NCI-H187 (cell line): ENCODE measurements around the gene SLCO4A1.

Experiments
- DNase-seq, 2 experiments: peaks; one replicate each; lab custom pipeline; 2025; lab: John Stamatoyannopoulos, UW

Gene SLCO4A1

DNA sequence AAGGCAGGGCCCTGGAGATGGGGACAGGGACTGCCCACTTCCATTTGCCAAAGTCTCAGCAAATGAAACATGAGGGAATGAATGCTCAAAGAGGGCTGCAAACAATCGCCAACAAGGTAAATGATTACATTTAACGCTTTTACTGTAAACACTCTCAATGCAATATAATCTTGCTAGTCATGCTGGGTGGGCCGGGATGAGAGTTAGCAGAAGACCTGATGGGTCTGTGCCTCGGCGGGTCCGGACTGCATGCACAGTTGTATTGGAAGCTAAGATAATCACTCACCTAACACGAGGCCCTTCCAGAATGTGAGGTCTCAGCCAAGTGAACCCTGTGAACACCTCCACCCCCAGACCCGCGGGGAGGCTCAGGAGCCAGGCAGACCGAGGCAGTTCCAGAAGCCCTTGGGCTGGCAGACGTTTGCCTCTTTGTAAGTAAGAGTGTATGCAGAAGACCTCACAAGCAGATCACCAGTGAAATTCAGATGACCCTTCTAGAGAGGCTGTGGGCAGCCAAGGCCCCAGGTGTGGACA lies 4.7 kb upstream of the SLCO4A1 start:
- no peak for DNase-seq

DNA sequence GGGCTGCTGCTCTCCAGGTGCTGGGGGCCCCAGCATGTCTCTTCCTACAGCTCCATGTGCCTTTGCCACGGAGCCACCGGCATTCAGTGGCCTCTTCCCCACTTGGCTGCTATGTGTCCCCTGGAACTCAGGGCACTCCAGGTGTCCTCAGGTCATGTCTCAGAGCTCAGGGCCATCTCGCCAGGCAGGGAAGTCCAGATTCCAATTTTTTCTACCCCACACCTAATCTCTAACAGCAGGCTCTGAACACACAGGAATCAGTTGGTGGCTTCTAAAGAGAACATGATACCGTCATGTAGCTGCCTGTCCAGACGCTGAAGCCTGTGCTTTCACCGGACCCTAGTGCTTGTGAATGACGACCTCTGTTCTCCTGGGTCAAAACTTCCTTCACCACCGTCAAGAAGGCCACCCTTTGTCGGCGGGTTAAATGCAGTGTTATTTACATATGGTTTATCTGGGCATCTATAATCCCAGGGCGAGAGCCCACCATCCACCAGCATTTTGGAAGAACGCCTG lies 4.2 kb upstream of the SLCO4A1 start:
- no peak for DNase-seq

GRCh38 chr20:62638679-62639406 lies 3.5 kb upstream of the SLCO4A1 start:
- DNase-seq: no peak

DNA sequence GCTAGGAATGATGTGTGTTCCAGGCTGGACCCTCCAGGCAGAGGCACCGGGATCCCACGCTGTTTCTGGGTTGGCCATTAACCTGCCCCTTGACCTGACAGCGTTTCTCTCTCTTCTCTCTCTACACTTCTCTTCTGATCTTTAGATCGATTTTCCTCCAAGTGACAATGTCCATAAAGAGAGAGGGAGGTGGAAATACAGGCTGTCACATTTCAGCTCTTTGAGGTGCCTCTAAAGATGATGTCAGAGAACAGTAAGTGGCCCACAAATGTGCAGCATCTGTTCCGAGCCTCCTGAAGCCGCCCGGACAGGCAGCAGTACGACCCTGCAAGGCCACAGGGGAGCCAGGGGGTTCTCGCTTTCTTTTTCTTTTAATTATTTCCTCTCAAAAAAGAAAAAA lies 2.5 kb upstream of the SLCO4A1 start:
- DNase-seq: no peak

DNA sequence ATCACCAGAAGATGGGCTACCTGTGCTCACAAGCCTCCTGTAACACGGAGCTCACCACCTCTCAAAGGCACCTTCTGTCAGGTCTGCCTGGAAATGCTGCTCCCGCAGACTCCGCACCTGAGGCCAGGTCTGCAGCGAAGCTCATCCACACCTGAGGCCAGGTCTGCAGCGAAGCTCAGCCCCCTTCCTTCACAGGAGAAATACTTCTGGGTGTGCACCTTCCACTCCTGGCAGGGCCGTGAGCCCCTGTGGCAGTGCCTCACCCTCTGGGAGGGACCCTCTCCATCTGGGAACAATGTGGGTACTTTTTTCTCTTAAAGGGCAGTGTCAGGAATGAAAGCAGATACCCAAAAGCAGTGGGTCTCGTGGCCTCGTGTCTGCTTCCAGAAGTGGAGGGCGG lies 1.4 kb upstream of the SLCO4A1 start:
- no peak for DNase-seq

GRCh38 chr20:62641321-62642050 lies 817 bp upstream of the SLCO4A1 start:
- no peak for DNase-seq

DNA sequence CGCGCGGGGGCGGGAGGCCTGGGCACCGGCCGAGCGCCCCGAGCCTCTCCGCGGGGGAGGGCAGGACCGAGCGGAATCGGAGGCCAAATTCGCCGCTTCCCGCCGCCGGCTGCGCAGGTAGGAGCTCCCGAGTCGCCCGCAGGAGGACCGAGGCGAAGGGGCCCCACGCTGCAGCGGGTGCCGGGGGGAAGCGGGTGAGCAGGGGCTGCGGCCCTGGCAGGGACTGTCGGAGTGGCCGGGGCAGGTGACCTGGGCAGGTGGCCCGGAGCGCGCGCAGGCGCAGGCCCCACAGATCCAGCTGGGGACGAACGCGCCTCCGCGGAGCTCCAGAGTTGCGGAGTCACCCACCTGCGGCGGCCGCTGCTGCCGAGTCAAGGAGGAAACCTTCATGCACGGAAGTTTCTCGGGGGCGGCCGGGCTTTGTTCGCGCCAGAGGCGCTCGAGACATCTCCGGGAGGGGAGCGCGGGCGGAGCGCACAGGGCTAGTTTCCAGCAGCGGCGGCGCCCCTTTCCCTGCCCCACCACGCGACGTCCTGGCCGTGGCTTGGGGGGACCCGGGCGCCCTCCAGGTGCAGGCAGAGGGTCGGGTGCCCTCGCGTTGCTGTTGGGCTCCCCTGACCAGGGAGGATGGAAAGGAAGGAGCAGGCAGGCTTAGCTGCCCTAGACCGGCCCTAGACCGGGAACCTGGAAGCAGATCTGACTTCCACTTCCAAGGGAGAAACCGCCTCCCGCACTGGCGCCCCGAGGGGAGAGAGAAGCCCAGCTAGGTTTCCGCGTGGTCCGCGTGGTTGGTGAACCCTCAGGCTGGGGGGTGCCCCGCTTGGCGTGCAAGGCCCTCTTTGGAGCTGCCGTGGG lies 590 bp downstream of the SLCO4A1 start:
- DNase-seq: no peak

DNA sequence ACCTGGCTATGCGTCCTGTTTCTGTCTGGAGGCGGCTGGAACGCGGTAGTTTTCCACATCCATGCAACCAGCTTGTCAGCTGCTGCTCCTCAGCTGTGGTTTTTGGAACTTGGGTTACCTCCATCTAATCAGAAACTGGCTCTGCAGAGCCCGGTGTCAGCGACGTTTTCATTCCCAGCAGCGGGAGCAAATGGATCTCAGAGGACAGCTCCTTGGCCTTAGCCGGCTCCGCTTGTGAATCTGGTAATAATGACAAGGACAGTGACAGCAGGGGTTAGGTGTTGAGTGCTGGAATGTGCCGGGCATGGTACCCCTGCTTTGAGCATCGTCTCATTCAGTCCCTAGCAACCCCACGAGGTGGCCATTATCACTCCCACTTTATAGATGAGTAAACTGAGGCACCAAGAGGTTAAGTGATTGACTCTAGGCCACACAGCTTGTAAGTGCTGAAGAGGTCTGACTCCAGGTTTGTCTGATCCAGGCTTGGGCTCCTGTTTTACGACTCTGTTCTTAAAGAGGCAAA lies 1.3 kb downstream of the SLCO4A1 start:
- DNase-seq: no peak

DNA sequence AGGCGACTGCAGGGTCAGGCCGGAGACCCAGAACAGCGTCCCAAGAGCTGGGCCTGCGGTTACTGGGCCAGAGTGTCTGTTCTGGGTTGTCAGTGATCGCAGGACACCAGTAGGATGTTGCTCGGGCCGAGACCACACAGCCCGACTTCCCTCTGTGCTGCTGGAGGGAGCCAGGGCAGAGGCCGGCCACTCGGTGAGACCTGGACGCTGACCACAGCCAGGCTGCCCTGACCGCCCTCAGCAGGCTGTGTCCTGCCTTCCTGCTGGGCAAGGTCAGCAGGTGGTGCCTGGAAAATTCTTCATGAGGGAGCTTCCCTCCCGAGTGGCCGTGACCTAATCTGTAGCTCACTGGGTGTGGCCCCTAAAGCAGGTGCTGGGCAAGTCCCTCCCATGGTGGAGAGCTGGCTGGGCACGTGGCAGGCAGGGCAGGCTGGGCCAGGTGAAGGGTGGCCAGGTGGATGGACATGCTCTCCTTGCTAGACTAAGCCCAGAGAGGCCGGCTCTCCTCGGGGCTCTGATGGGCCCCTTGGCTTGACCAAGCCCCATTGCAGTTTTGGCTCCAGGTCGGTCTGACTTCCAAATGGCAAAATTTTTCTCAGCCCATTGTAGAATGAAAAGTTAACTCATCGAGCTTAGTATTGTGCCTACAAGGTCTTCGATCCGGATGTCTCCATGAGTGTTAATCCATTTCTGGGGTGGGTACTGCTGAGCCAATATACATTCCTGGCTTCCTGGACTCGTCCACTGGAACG lies 1.9 kb downstream of the SLCO4A1 start:
- no peak for DNase-seq

DNA sequence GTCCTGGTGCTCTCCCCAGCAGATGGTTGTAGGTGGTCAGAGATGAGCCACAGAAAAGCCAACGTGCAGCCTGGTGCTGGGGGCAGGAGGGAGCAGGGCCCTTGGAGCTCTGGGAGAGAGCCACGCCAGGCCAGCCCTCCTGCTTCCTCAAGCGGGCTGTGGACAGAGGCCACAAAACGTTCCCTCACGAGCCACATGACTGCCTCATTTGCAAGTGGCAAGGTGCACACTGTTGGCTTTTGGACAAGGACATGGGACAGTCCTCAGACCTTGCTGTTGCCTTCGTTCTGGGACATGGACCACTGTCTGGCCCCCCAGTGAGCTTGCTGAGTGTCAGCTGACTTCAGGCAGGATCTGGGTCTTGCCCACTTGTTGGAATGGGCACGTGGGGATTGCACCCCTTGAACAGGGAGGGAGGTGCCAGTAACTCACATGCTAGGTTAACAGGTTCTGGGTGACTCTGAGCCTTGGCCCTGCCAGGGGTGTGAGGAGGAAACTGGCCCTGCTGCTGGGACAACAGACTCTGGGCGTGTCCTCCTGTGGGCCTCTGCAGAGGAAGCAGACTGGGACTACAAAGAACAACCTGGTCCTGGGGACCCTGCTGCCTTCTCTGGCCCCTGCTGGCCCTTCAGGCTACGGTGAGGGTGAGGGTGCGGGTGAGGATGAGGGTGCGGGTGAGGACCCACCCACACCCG lies 2.6 kb downstream of the SLCO4A1 start:
- no peak for DNase-seq

- no peak for DNase-seq
Observed at GRCh38 chr20:62645613-62646012, 3.3 kb downstream of the SLCO4A1 start.

GRCh38 chr20:62646851-62647520 lies 4.7 kb downstream of the SLCO4A1 start:
- DNase-seq: no peak

DNA sequence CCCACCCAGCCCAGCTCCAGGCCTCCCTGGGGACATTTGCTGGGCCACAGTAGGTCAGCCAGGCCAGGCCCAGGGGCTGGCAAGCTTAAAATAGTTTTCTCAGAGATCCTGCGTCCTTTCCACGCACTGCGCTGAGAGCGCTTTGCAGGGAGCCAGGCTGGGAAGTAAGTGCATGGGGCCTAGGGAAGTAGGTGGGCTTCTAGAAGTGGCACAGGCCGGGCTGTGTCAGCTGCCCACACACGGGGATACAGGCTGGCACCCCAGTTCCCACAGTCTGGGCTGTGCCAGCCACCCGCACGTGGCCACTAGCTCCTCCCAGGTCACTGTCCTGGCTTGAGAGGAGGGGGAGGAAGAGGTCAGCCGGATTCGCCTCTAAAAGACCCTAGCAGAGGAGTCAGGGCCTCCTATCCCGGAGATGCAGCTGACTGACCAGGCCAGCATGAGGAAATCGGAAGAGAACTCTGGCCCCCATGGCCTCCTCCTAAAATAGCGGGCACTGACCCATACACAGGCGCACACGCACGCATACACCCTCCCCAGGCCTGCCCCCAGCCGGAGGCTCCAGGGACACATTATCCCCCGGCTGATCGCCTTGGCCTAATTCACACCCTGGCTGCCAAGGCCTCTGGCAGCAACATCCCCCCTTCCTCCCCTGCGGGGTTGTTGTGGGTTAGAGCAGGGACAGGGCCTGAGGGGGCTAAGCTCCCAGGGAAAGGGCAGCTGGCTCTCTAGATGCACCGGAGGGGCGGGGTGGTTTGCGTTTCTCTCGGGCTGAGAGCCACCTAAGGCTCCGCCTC lies 5.4 kb downstream of the SLCO4A1 start:
- DNase-seq: no peak

DNA sequence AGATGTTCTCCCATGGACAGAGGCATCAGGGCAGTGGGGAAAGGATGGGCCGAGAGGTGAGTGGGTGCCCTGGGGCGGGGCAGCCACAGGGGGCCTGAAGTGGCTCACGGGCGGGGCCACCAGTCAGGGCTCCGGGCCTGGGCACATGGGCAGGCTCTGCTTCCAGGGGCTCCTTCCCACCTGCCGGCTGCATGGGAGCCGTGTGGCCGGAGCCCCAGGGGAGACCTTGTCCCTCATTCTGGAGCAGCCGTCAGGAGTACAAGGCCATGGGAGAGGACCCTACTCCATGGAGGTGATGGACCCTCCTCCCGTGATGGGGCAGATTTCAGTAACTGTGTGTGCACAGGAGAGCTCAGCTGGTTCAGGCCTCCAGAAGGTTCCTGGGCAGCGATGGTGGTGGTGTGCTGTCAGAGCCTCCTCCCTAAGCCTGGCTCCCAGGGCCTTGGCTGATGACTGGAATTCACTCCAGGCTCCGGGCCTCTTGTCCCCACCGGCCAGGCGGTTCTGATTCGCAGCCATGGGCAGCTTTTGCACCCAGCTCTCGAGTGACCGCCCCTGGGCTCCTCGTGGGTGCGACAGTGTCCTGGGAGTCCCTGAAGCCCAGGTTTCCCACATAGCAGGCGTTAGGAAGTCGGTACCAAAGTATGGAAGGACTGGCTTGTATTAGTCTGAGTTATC lies 6.2 kb downstream of the SLCO4A1 start:
- no peak for DNase-seq

GRCh38 chr20:62649140-62649539 lies 6.8 kb downstream of the SLCO4A1 start:
- DNase-seq: no peak

- DNase-seq: no peak
Observed at GRCh38 chr20:62650551-62651284, 8.4 kb downstream of the SLCO4A1 start.

DNA sequence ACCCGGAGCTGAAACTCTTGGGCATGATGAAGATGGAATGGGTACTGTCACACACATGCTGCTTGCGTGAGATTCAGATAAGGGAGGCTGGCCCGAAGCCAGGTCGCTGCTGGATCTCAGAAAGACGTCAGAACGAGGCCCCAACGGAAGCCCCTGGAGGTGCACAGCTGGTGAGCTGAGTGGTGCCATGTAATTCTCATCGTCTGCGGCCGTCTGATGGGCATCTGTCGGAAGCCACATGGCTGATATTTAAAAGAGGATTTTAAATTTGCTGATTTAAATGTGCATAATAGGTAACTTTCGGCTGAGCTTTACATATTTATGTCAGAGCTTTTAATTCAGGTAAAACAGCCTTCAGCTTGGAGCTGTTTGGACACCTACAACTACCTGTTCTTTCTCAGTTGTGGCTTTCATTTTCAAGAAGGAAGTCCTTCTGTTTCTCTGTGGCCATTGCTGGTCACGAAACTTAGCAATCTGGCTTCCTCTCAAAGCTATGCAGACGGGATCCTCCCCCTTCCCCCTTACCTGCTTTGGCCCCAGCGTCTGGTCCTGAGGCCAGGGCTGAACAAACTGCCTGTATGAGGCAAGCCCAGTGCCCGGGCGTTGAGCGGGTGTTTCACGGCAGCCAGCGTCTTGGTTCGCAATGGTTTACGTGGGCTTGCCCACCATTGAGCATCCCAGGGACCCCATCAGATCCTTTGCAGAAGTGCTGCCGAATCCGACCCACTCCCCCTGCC lies 9.2 kb downstream of the SLCO4A1 start:
- DNase-seq: no peak
